ENCODE measurements around the gene ATXN8OS. TPM values are rescaled to one million over a fixed set of nuclear protein-coding genes. Genes with fewer than 3 reads are reported as not detected.
"Not testable (repeated sequence)": the region's sequence is repeated elsewhere in the genome, so short reads cannot be mapped to it uniquely, and the experiment has no call there.

The ATXN8OS gene
- not detected in 2 replicates for total RNA-seq

DNA sequence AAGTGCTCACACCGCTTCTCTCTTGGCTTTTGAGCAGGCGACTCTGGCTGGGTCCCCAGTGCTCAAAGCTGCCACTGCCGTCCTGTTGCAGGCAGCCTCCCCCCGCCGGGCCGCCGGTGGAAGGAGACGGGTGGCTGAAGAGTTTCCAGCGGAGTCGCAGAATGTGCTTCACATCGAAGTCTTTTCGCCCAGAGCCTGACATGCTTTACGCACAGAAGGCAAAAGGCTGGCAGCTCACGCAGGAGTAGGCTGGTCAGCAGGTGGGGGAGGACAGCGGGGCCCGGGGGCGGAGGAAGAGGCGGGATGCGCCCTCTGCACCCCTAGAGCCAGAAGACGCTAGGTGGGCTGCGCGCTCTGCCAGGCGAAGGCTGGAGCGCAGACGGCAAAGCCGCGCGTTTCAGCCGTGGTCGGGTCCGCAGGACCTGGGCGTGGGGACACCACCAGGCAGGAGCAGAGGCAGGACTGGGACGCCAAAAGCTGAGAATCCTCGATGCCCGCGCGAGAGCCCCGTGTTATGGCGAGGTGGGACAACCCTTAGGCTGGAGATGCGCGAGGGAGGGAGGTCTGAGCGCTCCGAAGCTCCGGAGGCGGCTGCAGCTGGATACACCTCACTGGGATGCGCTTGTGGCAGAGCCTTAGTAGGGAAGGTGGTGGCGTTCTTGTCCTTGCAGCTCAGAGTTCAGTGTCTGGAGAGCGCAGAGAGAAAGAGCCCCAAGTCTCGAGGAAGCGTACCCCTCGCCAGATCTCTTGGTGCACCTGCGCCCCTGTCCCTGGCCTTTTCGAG is at the start of gene ATXN8OS:
Gene ATXN8OS (plus strand): TSS at position 329 of the 784 bp plus-strand sequence.
- DNase-seq (ENCODE audit: low read depth): no peak

DNA sequence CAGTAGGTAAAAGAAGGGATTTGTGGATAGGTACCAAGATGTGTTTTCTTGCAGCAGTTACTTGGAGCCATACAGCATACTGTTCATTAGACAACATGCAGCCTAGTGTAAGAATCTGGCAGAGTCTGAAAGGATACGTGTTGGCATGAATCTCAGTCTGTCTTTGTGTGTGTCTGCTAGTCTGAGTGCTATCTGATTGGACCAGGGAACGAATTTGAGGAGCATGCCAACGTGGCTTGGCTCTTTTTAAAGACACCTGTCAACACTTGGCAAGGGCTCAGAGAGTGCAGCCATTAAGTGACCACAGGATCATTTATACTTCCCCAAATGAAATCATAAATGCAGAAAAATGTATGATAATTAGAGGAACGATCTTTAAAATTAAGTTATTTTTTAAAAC is 27.6 kb upstream of the ATXN8OS start:
- DNase-seq (ENCODE audit: low read depth): no peak

DNA sequence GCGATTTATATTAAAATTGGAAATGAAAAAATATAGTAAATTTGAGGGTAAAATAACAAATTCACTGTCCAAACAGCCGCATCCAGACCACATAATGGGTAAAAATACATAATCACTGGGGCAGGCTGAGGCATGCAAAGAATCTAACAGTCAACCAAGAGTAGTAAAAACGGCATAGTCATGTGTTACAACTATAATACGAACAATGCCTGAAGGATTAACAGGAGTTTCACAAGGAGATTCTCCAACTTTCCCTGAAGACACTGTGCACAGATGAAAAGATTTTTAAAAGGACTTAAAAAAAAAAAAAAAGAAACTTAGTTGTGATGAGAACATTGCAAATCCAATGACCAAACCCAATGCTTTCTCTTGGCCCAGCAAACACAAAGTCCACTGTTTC is 20.4 kb upstream of the ATXN8OS start:
- DNase-seq (ENCODE audit: low read depth): peak; percentile 19

DNA sequence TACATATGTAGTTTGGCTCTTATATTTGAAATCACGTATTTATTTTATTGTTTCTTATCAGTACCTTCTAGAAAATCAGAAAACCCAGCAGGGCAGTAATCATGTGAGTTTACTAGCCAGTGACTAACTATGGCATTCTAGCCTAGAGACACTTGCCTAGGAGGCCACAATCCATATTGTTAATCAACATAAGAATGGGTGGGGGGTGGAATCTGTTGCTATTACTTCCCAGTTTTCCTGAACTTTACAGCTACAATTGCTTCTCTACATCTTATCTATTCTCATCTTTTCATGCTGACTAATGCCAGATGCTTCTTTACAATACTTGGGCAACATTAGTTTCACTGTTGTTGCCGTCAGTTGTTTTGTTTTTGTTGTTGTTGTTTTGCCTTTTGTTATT is 18.7 kb upstream of the ATXN8OS start:
- peak; percentile 16 for DNase-seq (ENCODE audit: low read depth)

DNA sequence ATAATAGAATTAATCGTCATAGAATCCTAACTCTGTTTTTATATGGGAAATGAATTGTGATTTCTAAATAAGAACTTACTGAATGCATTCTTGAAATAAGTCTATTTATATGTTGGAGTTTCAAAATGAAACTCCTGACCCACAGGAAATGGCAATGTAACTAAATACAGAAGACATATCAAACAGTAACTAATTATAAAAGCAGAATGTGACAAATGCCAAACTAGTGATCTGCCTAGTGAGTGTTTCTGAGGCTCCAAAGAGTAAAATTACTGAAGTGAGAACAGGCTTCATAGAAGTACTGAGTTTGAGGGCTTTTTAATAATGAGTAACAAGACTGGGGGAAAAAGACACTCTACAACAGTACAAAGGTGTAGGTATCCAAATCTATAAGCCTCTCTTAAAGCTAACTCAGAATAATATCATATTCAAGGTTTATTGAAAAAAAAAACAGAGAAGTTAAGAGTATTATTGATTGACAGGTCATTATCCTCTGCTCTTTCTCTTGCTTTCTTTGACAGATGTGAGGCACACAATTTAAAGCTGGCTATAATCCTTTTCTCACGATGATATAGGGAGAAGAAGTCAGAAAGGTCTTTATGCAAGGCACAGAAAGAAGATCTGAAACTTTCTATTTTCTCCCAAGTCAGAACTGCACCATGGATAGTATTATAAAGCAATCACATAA is 17.4 kb upstream of the ATXN8OS start:
- DNase-seq (ENCODE audit: low read depth): peak; percentile 88

DNA sequence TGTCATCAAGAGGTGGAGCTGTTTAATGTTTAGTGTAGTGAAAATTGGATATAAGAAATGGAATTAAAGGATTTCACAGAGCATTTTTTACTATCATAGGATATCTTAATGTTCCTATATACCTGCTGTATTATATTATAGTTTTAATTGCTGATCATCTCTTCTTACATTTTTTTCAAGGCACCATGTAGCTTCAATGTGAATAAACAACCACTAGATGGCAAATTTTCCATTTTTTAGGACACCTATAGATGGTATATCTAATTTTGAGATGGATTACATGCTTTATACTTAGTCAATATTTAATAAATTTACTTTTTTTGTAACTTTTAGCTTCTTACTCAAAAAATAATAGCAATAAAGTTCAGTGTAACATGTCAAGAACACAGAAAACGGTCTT is 9.0 kb upstream of the ATXN8OS start:
- peak; percentile 28 for DNase-seq (ENCODE audit: low read depth)

DNA sequence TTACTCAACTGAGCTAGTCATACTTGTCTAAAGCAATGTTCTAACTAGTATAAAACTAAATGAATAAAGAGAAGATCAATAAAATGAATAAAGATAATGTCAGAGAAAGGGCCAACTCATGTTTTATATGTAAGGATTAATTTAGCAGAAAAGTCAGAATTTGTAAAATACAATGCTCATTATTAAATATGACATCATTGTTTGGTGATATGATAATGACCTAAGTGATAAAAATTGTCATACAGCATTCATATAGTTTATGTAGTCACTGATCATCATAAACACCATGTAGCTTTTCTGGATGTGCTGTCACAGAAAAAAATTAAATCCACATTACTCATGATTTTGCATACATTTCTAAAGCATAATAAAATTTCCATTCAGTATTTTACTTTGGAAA is 3.1 kb upstream of the ATXN8OS start:
- no peak for DNase-seq (ENCODE audit: low read depth)

DNA sequence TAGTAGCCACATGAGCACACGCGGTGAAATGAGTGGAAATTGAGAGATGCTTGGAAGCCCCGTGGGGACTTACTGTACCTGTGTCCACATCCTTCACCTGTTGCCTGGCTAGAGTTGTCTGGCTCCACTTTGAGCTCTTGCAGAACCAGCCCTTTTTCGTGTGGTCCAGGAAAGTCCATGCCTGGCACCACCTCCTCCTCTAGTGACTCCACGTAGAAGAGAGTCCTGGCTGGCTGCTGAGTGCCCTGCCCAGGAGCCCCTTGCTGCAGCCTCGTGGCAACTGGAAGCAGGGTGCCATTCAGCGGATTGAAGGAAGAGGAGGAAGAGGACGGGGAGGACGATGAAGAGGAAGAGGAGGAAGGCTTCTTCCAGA is 515 bp upstream of the ATXN8OS start:
- DNase-seq (ENCODE audit: low read depth): no peak

DNA sequence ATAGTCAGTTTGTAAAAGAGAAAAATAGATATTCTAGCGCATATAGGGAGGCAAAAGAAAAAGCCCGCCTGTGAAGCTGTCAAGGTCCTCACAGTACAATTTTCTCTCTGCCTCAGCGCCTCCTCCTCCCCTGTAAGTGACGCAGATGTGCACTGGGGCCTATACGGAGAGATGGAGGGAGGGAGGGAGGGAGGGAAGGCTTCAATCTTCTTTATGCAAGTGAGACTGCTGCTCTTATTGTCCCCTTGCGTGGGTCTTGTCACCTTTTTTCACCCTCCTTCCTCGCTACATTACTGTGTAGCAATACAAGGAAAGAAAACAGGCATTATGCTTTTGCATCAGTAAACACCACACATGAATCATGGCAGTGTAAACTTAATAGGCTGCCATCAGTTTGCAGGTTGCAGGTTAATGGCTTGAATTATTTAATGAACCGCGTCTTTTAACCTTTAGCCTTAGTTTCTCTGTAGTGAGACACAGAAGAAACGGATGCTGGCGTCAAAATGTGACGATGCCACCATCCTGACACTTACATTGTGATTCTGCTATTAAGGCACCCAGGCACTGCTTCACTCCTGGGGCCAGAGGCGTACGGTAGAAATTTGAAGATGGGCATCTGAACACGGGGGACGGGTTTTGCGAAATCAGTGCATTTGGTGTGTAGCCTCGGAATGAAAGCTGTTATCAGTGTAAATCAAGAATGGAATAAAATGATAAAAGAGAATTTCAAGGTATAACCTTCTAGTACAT is 905 bp downstream of the ATXN8OS start, which contains the start of gene KLHL1:
Gene KLHL1 (minus strand): TSS at position 97 of the 750 bp plus-strand sequence. CDS start 753 bp downstream, outside the sequence.
- DNase-seq (ENCODE audit: low read depth): peak; percentile 42

DNA sequence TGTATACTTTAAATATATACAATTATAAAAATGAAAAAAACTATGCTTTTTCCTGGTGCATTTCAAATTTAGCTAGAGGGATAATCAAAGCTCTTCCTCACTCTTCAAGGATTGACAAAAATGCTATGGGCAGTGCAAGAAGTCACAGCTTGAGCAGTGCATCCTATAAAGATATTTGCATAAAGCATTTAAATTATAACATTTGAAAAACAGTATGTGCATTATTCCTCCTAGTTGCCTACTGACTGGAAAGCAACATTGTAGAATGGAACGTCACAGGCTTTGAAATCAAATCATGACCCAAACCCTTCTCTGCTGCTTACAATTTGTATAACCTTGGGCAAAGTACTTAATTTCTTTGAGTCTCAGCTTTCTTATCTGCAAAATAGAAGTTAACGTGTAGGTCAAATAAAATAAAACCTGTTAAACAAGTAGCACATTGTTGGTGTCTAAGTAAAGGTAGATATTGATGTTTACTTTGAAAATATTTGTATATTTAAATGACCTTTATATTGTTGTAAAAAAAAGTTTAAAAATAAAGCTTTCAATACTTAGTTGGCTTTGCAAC is 9.8 kb downstream of the ATXN8OS start:
- DNase-seq (ENCODE audit: low read depth): no peak

DNA sequence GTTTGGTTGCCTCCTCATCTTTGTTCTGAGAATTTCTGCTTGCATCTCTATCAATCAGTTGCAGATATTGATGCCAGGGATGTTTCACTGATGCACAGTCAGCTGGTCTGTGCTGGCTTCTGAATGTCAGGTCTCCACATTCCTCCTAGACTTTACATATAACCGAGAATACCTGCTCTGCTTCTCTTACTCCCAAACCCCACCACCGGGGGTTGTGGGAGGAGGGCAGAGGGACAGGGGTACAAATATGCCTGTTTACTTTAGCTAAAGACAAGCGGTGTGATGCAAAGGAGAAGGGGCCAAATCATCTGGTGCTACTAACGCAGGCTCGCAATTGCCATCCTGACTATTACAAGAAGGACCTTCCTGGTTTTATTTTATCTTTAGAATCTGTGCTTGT is 18.1 kb downstream of the ATXN8OS start:
- DNase-seq (ENCODE audit: low read depth): no peak

DNA sequence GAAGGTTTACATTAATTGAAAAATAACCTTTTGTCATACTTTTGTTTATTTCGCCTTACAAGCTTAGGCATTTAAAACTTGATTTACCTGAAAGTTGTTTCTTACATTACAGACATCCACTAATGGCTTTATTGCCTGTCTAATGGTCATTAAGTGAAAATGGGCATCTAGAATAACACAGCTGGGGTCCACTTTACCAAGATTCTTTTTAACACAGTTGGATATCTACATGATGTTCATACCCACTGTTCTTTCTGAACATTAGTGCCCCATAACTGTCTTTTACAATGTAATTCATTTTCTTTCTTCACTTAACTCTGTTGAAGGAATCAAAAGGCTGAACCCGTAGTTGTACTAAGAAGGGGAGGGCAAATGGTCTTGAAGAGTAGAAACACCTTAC is 20.5 kb downstream of the ATXN8OS start:
- no peak for DNase-seq (ENCODE audit: low read depth)

DNA sequence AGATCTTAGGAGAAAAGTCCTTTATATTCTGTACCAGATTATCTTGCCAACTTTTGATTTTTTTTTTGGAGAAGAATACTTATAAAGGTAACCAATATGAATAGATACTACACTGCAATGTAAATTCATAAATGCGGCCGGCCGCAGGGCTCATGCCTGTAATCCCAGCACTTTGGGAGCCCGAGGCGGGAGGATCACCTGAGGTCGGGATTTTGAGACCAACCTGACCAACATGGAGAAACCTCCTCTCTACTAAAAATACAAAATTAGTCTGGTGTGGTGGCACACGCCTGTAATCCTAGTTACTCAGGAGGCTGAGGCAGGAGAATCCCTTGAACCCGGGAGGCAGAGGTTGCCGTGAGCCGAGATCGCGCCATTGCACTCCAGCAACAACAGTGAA is 35.0 kb downstream of the ATXN8OS start:
- DNase-seq (ENCODE audit: low read depth): not testable (repeated sequence)

DNA sequence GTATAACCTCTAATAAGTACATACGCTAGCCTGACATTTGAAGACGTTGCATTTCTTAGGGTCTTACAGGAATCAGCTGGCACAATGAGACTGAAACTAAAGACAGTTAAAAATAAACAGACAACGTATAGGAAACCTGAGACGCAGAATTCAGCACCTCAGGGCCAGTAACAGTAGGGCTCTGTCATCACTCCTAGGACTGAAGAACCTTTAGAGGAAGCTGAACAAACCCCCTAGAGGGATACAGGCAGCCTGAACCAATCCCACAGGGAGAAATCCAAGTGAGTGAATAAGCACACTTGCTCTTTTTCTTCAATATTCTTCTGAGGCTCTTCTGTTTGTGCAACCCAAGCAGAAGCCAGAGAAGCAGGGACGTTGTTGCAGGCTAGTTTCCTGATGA is 54.5 kb downstream of the ATXN8OS start:
- no peak for DNase-seq (ENCODE audit: low read depth)

DNA sequence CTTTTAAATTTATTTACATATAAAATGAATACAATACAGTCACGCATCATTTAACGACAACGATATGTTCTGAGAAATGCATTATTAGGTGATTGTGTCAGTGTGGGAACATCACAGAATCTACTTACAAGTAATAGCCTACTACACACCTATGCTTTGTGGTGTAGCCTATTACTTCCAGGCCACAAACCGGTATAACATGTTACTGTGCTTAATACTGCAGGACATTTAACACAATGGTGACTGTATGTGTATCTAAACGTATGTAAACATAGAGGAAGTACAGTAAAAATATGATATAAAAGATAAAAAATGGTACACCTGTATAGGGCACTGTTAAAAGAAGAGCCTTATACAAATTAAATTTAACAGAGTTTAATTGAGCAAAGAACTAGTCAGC is 63.1 kb downstream of the ATXN8OS start:
- DNase-seq (ENCODE audit: low read depth): no peak

DNA sequence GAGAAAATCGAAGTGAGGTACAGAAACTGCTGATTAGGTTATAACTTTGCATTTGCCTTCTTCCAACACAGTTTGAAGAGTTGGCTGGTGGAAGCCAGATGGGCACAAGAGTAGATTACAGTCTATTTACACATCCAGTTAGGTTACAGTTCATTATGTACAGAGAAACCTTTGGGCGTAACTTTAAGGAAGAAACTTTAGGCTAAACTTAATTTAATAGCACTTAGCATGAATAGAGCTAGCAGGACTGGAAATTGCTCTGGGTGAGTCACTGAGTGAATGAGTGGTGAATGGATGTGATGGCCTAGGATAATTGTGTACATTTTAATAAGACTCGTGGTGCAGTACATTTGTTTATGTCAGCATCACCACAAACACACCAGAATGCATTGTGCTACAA is 63.5 kb downstream of the ATXN8OS start:
- DNase-seq (ENCODE audit: low read depth): peak; percentile 60

DNA sequence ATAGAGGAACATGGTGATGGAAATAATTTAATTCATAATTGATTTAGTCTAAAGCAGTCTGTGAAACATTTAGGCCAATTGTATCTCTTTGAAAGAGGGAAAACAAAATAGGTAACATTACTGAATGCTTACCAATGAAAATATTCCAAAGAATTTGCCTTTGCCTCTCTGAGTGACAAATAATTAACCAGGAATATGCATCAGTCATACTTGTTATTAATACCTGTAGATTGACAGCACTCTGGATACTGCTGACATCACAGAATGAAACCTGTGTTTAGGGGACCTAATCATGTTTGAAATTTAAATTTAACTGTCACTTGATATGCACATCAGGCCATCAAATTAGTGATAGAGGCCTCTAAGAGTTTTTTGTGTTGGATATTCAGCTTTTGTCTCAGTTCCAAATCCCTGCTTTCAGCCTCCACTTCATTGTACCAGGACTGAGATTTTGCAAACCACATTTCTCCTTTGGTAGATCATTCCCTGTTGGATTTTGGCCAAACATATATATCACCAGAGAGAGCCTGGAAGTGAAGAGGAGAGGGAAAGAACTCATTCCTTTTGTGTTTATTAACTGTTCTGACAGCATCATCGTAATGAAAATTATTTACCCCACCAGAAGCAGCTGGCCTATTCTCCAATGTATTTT is 65.4 kb downstream of the ATXN8OS start:
- DNase-seq (ENCODE audit: low read depth): peak; percentile 58

DNA sequence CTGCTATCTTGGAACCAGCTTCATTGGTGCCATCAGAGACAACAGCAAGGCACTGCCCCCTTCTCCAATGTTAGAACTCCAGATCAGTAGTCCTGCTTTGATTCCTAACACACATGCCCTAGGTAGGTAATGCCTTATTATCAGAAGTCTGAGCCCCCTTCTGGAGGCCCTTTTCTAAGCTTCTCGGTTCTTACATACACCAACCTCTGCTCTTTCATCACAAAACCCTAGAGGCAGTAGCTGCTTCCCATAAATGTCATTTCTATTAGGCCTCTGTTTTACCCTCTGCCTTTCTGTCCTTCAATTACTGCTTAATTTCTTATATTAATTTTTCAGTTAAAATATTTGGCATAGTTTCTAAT is 66.0 kb downstream of the ATXN8OS start:
- no peak for DNase-seq (ENCODE audit: low read depth)

DNA sequence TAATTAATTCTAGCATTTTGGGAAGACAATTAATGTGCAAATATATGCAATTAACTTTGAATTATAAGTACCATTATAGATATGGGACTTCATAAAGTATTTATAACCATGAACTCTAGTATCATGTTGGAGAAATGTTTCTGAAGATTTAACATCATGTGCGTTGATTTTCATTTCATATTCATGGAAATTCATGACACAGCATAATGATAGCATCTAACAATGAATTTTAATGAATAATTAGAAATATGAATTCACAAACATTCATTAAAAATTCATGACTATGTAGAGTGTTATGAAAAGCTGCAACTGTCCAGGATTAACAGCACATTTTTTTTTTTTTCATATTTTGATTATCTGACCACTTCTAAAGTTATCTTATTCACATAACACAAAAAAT is 70.7 kb downstream of the ATXN8OS start:
- no peak for DNase-seq (ENCODE audit: low read depth)
